ENCODE results near the gene PHLDA2. TPM values are rescaled to one million over a fixed set of nuclear protein-coding genes. Genes with fewer than 3 reads are reported as not detected.

The PHLDA2 gene
- total RNA-seq, 2 experiments from 2014 or later: 2.8 to 3.6 TPM

DNA sequence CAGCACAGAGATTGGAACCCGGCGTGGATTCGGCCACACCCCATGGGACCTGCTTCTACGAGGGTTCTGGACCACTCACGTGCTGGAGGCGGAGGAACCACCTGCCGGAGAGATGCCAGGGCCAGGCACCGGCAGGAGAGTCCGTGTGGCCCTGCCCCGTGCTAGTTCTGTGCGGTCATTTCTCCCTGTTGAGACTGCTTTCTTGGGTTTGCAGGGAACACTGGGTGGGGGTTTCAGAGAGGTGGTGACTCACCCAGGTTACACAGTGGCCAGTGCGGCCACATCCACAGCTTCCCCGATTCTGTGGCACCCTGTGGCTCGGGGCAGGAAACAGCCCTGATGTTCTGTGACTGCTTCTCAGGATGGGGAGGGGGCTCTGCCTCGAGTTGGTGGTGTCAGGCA is 3.6 kb upstream of the PHLDA2 start:
- peaks cover 13% of the 10 kb centered on the region for H3K27me3 Mint-ChIP-seq (ENCODE audit: low read depth)
- H3K27ac Mint-ChIP-seq: no peak overlapping the region
- CTCF ChIA-PET: interaction anchor here (1.0 to 1.7 kb wide), 3 partner anchors 11 to 30 kb away, joined by 3 to 4 read pairs (median 4); a partner anchor contains a TSS
- peaks cover 2% of the 10 kb centered on the region for H3K36me3 Mint-ChIP-seq (ENCODE audit: low read depth)
- no peak overlapping the region for H3K4me3 Mint-ChIP-seq
- no peak for DNase-seq
- peaks cover 5% of the 10 kb centered on the region for H3K9me3 Mint-ChIP-seq
- intact Hi-C loops (cut with micrococcal nuclease): no loop called here
- H3K4me1 Mint-ChIP-seq (ENCODE audit: low read depth): peaks cover 22% of the 10 kb centered on the region

DNA sequence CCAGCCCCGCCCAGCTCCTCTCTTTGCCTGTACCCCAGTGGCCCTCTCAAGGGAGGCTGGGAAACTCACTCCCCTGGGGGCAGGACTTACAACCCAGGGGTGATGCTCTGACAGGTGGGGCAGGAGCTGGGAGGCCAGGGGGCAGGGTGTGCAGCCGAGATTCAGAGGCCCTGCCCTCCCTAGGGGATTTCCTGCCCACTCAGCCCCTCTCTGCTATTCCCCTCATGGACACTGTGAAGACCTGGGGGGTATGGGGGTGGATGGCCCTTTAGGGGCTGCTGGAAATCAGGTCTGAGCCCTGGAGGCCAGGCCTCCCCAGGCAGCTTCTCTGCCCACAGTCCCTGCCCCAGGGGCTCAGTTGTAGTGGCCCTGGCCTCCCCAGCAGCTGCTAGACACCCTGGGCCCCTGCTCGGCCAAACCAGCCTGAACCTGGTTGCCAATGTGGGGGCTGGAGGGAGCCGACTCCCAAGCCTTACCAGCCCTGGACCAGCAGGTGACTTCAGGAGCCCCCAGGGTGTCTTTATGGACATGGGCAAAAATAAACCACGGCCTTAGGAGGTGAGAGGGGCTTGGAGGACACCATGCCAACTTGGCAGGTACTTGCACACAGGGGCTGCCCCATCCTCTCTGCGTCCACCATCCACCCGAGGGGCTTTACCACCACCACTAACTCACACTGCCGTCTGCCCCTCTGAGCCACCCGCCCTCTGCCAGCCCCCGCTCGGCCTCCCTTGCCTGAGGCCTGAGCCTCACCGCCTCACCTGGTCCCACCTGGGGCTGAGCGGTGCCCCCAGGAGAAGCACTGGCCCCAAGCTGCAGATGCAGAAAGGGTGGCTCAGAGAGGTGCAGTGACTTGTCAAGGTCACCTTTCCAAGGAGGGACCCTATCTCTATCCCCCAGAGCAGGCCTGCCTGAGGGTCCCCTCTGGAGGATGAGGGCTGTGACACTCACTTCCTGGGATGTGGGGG is 2.8 kb upstream of the PHLDA2 start:
- H3K4me3 Mint-ChIP-seq: no peak overlapping the region
- H3K27me3 Mint-ChIP-seq (ENCODE audit: low read depth): peaks cover 18% of the 10 kb centered on the region
- no peak overlapping the region for H3K27ac Mint-ChIP-seq
- intact Hi-C loops (cut with micrococcal nuclease): no loop called here
- CTCF ChIA-PET: interaction anchor here (1.7 to 2.2 kb wide), 2 partner anchors 13 to 159 kb away, joined by 3 to 17 read pairs; no protein-coding TSS in a partner anchor
- H3K36me3 Mint-ChIP-seq (ENCODE audit: low read depth): no peaks in the 10 kb centered on the region
- no peaks in the 10 kb centered on the region for H3K9me3 Mint-ChIP-seq
- DNase-seq: no peak
- H3K4me1 Mint-ChIP-seq (ENCODE audit: low read depth): peaks cover 24% of the 10 kb centered on the region

DNA sequence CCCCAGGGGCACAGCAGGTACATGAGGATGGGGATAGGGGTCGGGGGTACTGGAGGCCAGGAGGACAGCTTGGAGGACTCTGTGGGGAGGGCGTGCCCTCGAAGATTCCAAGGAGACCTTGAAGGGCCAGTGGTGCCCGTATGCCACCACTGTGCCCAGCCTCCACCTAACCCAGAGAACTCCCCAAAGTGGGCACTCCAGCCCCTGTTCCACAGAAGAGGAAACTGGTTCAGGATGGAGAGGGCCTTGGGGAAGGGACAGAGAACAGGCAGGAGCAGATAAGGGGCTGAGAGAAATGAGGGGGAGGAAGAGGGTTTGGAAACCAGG is 2.2 kb upstream of the PHLDA2 start:
- Mint-ChIP-seq H3K9me3 (no peaks in the 10 kb centered on the region), H3K27me3 (ENCODE audit: low read depth) (peaks cover 19% of the 10 kb centered on the region), H3K4me1 (ENCODE audit: low read depth) (peaks cover 24% of the 10 kb centered on the region), H3K4me3 (no peak overlapping the region), H3K27ac (no peak overlapping the region), H3K36me3 (ENCODE audit: low read depth) (no peaks in the 10 kb centered on the region)
- no peak for DNase-seq
- intact Hi-C loops (cut with micrococcal nuclease): no loop called here
- CTCF ChIA-PET: interaction anchor here (1.7 to 2.2 kb wide), 2 partner anchors 14 to 159 kb away, joined by 3 to 17 read pairs; no protein-coding TSS in a partner anchor

- no peaks in the 10 kb centered on the region for H3K9me3 Mint-ChIP-seq
- H3K4me3 Mint-ChIP-seq: peak overlapping the region; percentile 66
- H3K4me1 Mint-ChIP-seq (ENCODE audit: low read depth): peaks cover 24% of the 10 kb centered on the region
- intact Hi-C loops (cut with micrococcal nuclease): loop anchor here (1.0 kb wide), 4 partner anchors 39 to 399 kb away; partner anchors contain the start of gene NAP1L4
- no peaks in the 10 kb centered on the region for H3K36me3 Mint-ChIP-seq (ENCODE audit: low read depth)
- H3K27ac Mint-ChIP-seq: peak overlapping the region; percentile 72
- CTCF ChIA-PET: interaction anchor here (1.1 to 2.2 kb wide), 9 partner anchors 9 to 398 kb away, joined by 3 to 18 read pairs (median 3); no protein-coding TSS in a partner anchor
- H3K27me3 Mint-ChIP-seq (ENCODE audit: low read depth): peaks cover 20% of the 10 kb centered on the region
- DNase-seq: peak; percentile 83
These were observed 1.6 kb upstream of the PHLDA2 start for GRCh38 chr11:2930704-2931419.

DNA sequence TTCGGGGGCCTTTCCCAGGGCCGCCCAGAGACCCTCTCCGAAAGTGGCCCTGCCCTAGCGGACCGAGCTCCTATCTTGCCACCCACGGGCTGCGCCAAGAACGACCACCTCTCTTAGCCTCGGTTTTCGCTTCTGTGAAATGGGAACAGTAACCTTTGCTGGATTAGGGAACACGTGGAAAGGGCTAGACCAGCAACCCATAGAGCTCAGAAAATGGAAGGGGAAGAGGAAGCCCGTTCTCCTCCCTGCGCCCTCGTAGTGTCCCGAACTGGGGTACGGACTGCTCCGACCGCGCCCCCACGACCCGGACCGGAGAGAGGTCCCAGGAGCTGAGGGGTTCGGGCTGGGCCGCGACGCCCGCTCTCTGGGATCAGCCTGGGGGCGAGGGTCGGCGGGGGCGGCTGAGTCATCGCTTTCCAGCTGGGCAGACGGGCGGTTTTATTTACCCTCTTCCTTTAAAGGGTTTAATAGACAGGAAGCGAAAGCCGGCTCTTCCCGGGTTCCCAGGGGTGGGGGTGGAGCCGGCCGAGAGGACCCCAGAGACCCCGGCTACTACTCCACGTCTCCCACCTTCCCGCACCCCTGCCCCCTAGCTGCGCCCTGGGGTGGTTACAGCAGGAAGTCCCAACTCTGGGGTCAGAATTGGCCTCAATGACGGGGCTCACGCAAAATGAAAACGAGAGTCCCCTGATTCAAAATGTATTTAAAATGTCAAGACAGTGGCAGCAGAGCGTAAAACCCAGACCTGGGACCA is 907 bp upstream of the PHLDA2 start:
- H3K4me1 Mint-ChIP-seq (ENCODE audit: low read depth): peaks cover 24% of the 10 kb centered on the region
- peak; percentile 66 for DNase-seq
- peak overlapping the region; percentile 72 for H3K27ac Mint-ChIP-seq
- intact Hi-C loops (cut with micrococcal nuclease): loop anchor here (1.0 kb wide), 5 partner anchors 28 to 398 kb away; partner anchors contain the start of gene NAP1L4
- H3K36me3 Mint-ChIP-seq (ENCODE audit: low read depth): no peaks in the 10 kb centered on the region
- no peaks in the 10 kb centered on the region for H3K9me3 Mint-ChIP-seq
- CTCF ChIA-PET: interaction anchor here (0.6 to 2.2 kb wide), 14 partner anchors 9 to 667 kb away, joined by 3 to 18 read pairs (median 4); partner anchors contain the start of gene CDKN1C
- peak overlapping the region; percentile 75 for H3K4me3 Mint-ChIP-seq
- peaks cover 20% of the 10 kb centered on the region for H3K27me3 Mint-ChIP-seq (ENCODE audit: low read depth)

- Mint-ChIP-seq H3K27ac (no peak overlapping the region), H3K36me3 (ENCODE audit: low read depth) (no peaks in the 10 kb centered on the region), H3K4me3 (peak overlapping the region; percentile 75), H3K9me3 (no peaks in the 10 kb centered on the region), H3K27me3 (ENCODE audit: low read depth) (peaks cover 20% of the 10 kb centered on the region), H3K4me1 (ENCODE audit: low read depth) (peaks cover 24% of the 10 kb centered on the region)
- CTCF ChIA-PET: interaction anchor here (0.6 to 2.2 kb wide), 14 partner anchors 9 to 666 kb away, joined by 3 to 18 read pairs (median 4); partner anchors contain the start of gene CDKN1C
- intact Hi-C loops (cut with micrococcal nuclease): loop anchor here (1.0 kb wide), 1 partner anchor 27 kb away; a partner anchor contains a TSS
- peak; percentile 66 for DNase-seq
These were observed 320 bp upstream of the PHLDA2 start for GRCh38 chr11:2929531-2929949.

- Mint-ChIP-seq H3K36me3 (ENCODE audit: low read depth) (no peaks in the 10 kb centered on the region), H3K9me3 (no peaks in the 10 kb centered on the region), H3K27ac (no peak overlapping the region), H3K4me3 (peak overlapping the region; percentile 51), H3K4me1 (ENCODE audit: low read depth) (peaks cover 19% of the 10 kb centered on the region), H3K27me3 (ENCODE audit: low read depth) (peaks cover 20% of the 10 kb centered on the region)
- no peak for DNase-seq
- CTCF ChIA-PET: interaction anchor here (2.2 kb wide), 1 partner anchor 36 kb away, joined by 18 read pairs; no protein-coding TSS in a partner anchor
- intact Hi-C loops (cut with micrococcal nuclease): no loop called here
These were observed 1.2 kb downstream of the PHLDA2 start for GRCh38 chr11:2927851-2928604.

GRCh38 chr11:2927121-2927800 is 2.0 kb downstream of the PHLDA2 start:
- intact Hi-C loops (cut with micrococcal nuclease): no loop called here
- no peak overlapping the region for H3K27ac Mint-ChIP-seq
- H3K4me1 Mint-ChIP-seq (ENCODE audit: low read depth): peaks cover 17% of the 10 kb centered on the region
- no peaks in the 10 kb centered on the region for H3K36me3 Mint-ChIP-seq (ENCODE audit: low read depth)
- CTCF ChIA-PET: interaction anchor here (0.8 kb wide), 1 partner anchor 14 kb away, joined by 3 read pairs; no protein-coding TSS in a partner anchor
- no peaks in the 10 kb centered on the region for H3K9me3 Mint-ChIP-seq
- DNase-seq: no peak
- H3K4me3 Mint-ChIP-seq: no peak overlapping the region
- peaks cover 20% of the 10 kb centered on the region for H3K27me3 Mint-ChIP-seq (ENCODE audit: low read depth)

DNA sequence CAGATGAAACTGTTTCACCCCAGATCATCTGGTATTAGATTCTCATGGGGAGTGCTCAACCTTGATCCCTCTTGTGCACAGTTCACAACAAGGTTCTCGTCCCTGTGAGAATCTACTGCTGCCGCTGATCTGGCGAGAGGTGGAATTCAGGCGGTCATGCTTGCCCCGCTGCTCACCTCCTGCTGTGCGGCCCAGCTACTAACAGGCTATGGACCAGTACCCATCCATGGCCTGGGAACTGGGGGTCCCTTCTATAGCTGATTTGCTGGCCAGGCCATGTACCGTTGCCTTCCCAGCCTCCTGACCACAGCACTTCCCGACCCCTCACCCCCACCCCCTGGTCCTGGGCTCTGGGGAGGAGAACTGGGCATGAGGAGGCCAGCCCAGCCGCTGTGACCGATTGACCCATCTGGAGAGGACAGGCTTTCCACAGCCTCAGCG is 2.6 kb downstream of the PHLDA2 start:
- Mint-ChIP-seq H3K36me3 (ENCODE audit: low read depth) (no peaks in the 10 kb centered on the region), H3K4me1 (ENCODE audit: low read depth) (peaks cover 17% of the 10 kb centered on the region), H3K4me3 (no peak overlapping the region), H3K9me3 (no peaks in the 10 kb centered on the region), H3K27me3 (ENCODE audit: low read depth) (peaks cover 20% of the 10 kb centered on the region), H3K27ac (no peak overlapping the region)
- intact Hi-C loops (cut with micrococcal nuclease): no loop called here
- CTCF ChIA-PET: interaction anchor here (0.8 kb wide), 1 partner anchor 13 kb away, joined by 3 read pairs; no protein-coding TSS in a partner anchor
- DNase-seq: no peak

DNA sequence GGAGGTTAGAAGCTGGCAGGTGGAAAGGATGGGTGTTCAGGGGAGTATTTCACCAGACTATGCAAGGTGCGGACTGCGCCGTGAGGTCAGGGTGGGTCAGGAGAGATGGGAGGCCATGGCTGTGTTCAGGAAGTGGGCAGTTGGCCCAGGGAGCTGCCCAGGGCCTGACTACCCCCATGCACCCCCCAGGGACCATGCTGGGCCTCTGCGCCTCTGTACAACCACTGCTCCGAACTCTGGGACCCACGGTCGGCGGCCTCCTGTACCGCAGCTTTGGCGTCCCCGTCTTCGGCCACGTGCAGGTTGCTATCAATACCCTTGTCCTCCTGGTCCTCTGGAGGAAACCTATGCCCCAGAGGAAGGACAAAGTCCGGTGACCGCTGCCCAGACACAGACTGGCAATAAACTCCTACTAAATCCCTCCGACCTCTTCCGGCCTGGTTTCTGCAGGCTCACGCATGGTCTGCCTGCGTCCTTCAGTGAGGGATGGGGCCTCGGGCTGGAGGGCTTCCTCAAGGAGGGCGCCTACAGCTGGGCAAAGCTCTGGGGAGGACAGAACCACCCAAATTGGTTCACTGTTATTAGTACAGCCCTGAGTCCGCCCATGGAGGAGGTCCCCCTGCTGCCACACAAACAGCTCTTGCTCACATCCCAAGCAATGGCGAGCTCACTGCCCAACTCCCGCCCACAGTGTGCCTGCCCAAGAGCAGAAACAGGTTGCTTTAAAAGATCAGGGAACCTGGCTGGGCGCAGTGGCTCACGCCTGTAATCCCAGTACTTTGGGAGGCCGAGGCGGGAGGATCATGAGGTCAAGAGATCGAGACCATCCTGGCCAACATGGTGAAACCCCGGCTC is 4.2 kb downstream of the PHLDA2 start:
- Mint-ChIP-seq H3K27ac (no peak overlapping the region), H3K36me3 (ENCODE audit: low read depth) (no peaks in the 10 kb centered on the region), H3K4me1 (ENCODE audit: low read depth) (peaks cover 12% of the 10 kb centered on the region), H3K9me3 (no peaks in the 10 kb centered on the region), H3K4me3 (no peak overlapping the region), H3K27me3 (ENCODE audit: low read depth) (peaks cover 18% of the 10 kb centered on the region)
- intact Hi-C loops (cut with micrococcal nuclease): no loop called here
- DNase-seq: no peak
- CTCF ChIA-PET: interaction anchor here (0.7 kb wide), 2 partner anchors 11 to 18 kb away, joined by 3 read pairs; no protein-coding TSS in a partner anchor
